GM18517 (cell line): ENCODE measurements around the gene MORN1.
"Not testable (repeated sequence)": the region's sequence is repeated elsewhere in the genome, so short reads cannot be mapped to it uniquely, and the experiment has no call there.

Experiments used
- ATAC-seq: cut with Tn5 transposase; IDR thresholded peaks from one replicate; pipeline ENCODE4 v1.9.1; 2021; ENCODE audit warnings: mild to moderate bottlenecking, moderate library complexity; ENCODE audit not compliant: unreplicated experiment

The MORN1 gene

DNA sequence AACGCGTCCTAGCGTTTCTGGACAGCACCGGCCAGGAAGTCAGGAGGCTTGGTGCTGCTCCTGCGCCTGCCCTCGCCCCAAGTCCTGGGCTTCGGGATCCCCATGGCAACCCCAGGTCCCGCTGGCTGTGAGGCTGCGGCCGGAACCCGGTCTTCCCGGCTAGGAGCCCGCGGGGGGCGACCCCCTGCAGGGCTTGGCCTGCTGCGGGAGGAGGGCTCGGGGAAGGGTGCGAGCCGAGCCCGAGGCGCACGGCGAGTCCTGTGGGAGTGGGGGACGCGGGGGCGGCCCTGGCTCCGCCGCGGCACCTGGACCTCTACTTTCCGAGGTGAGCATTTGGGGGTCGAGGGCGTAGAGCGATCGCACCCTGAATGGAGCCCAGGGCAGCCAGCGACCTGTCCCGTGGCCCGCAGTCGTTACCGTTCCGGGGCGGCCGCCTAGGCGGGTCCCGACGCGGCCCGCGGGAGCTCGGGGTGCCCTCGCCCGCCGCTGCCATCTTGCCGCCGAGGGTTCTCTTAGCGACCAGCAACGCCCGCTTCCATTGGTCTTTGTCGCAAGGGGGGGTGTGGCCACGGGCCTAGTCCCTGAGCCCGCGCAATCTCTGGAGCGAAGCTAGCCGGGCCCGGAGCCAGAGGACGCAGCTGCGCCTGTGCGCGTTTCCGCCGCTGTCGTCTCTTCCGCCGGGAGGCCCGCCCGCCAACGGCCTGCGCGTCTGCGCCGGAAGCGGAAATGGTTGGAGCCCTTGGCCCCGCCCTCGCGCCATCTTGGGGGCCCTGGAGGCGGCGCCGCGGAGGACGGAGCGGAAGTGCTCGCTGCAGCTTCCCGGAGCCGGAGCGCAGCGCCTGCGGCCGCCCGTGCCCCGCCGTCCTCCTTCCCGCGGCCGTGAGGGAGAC is at the start of gene MORN1, which contains the start of gene RER1:
Gene MORN1, minus strand, starts transcription at position 514 of the 890 bp plus-strand sequence. Its CDS starts 21 bp downstream, at position 493.
Gene RER1, plus strand, starts transcription at position 801 of the 890 bp plus-strand sequence. CDS start 3,950 bp downstream, outside the sequence.
- ATAC-seq, result peak; percentile 90

DNA sequence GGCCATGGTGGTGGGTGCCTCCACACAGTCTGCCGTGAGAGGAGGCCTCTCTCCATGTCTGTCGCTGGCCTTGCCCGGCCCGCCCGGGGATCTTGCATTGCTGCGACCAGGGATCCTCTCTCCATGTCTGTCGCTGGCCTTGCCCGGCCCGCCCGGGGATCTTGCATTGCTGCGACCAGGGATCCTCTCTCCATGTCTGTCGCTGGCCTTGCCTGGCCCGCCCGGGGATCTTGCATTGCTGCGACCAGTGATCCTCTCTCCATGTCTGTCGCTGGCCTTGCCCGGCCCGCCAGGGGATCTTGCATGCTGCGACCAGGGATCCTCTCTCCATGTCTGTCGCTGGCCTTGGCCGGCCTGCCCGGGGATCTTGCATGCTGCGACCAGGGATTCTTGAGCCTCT is 49.0 kb upstream of the MORN1 start:
- ATAC-seq, result not testable (repeated sequence)

DNA sequence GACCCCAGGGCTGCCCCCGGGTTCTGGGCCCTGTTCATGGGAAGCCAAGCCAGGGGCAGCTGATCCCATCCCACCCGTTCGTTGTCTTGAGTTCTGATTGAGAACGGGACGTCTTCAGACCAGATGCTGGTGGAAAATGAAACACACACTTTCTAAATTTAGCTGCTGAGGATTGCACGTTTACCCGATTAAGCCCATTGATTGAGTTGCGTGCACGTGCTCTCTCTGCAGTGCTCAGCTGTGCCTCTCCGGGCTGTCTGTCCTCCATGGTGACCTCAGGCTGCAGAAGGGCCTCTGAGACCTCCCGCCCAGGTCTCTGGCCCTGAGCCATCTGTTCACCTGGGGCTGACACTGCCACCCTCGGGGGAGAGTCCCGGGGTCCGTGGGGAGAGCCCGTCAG is 48.0 kb upstream of the MORN1 start:
- ATAC-seq, result no peak

DNA sequence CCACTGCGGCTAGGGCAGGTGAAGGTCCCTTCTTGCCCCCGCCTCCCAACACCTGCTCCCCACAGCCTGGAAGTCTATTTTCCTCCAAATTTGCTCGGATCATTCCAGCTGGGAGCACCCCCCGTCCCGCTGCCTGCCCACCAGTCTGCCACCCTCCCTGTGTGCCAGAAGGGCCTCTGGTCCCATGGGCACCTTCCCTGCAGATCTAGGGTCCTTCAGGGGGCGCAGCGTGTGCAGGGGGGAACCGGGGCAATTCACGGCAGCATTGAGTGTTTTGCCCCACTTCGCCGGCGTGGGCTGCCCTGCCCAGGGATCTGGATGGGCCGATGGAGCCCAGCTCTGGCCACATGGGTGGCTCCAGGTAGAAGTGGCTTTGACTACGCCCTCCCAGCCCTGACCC is 47.3 kb upstream of the MORN1 start:
- ATAC-seq, result no peak

DNA sequence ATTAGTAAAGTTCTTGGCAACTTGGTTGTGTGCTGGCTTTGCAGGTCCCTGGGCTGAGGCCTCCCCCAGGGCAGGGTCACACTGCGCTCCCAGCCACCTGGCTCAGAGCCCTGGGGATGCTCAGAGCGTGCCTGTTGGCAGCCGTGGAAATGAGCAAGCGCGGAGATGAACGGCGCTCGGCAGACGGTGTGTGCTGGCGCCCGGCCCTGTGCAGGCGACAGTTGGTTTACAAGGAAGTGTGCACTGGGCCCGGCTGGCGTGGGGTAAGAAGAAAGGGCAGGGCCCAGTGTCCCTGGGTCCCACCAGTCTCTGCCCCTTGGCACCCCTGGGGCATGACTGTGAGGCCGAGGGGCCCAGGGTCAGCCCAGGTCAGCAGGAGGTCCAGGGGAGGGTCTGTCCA is 46.7 kb upstream of the MORN1 start:
- no peak for ATAC-seq

DNA sequence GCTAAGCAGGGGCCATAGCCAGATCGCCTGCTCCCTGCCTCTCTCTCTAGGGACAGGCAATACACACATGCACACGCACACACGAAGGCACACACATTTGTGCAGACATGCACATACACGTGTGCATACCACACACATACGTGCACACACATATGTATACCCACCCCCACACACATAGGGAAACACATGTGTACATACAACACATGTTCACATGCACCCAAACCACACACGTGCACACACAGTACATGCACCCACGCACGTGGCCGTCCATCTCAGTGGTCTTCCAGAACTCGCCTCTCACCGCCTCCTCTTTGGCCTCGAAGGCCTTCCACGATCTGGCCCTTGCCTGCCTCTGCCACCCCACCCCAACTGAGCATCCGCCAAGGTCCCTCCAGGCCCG is 46.3 kb upstream of the MORN1 start:
- no peak for ATAC-seq

DNA sequence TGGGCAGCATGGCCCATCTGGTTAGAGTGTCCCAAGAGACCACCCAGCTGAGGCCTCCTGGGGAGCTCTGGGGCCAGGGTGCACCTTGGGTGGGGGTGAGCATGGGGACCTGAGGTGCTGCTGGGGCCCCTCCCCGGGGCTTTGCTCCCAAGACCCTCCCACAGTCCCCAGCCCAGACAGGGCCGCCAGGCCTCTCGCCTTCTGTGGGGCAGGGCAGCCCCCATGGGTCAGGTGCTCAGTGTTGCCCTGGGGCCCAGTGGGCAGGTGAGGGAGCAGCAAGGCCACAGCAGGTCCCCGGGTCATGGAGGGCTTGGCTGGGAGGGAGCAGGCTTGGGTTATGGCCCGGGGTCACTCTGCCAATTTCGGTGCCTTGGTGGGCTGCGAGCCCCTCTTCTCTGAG is 45.5 kb upstream of the MORN1 start:
- no peak for ATAC-seq

DNA sequence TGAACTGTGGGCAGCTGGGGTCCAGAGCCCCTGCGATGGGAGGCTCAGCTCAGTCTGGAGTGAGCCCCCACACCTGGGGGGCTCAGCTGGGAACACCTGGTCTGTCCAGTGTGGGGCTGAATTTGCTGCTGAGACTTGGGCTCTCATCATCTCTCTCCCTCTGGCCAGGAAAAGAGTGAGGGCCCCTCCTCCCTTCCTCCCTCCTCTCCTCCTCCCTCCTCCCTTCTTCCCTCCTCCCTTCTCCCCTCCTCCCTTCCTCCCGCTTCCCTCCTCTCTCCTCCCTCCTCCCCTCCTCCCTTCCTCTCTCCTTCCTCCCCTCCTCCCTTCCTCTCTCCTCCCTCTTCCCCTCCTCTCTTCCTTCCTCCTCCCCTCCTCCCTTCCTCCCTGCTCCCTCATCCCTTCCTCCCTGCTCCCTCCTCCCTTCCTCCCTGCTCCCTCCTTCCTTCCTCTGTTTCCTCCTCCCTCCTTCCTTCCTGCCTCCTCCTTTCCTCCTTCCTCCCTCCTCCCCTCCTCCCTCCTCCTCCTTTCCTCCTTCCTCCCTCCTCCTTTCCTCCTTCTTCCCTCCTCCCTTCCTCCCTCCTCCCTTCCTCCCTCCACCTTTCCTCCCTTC is 44.5 kb upstream of the MORN1 start:
- no peak for ATAC-seq

DNA sequence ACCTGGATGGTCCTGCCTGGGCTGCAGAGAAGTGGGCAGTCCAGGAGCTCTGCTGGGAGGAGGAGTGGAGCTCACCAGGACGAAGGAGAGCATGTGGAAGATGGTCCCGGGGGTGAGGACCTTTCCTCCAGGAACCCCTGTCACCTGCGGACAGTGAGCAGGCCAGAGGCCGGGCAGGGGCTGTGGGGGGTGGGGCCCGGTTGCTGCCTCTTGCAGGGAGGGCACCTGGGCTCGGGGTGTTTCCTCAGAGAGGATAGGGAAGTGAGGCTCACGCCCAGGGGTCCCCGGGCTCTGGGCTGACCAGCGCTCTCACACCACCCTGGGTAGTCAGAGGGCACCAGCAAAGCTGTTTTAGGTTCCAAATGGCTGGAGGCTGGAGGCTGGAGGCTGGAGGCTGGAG is 43.7 kb upstream of the MORN1 start:
- ATAC-seq, result no peak

DNA sequence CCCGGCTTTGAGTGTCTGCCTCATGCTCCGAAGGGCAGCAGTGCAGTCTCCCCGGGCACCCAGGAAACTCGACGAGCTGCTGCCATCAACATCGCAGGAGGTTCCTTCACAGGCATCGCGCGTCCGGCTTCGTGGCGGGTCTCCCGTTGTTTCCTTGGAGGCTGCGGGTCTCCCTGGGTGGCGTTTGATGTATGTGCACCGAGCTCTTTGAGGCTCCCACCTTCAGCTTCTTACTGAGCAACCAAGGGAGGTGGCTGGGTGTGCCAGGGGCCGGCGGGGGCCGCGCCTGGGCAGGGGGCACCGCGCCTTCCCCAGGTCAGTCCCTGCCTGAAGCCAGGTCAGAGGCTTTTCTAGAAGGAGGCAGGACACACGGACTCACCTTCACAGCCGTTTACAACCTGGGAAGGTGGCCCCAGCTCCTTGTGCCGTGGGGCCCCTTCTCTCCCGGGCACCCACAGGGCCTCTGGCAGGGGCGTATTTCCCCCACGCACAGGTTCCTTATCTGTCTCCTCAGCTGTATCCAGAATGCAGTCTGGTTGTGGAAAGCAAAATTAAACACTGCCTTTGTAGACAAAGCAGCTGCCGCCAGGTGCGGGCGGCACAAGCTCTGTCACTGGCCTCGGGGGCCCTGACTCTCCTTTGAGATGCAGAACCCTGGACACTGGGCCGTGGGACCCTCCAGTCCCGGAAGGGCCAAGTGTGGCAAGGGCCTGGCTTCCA is 42.7 kb upstream of the MORN1 start:
- no peak for ATAC-seq

DNA sequence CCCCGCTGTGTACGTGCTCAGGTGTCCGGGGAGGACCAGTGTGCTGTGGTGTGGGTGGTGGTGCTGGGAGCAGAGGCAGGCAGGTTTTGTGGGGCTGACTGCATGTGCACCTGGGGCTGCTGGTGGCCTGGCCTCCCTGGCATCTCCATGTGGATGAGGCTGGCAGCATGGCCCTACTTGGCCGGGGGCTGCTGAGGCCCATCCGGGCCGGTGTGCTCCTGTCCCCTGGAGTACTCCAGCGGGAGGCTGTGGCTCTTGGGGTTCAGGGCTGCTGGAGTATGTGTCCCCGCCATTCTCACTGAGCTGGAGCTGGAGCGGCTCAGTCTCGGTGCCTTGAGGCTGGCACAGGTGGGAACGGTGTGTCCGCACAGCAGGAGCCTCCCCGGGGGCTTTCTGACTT is 41.8 kb upstream of the MORN1 start:
- no peak for ATAC-seq

DNA sequence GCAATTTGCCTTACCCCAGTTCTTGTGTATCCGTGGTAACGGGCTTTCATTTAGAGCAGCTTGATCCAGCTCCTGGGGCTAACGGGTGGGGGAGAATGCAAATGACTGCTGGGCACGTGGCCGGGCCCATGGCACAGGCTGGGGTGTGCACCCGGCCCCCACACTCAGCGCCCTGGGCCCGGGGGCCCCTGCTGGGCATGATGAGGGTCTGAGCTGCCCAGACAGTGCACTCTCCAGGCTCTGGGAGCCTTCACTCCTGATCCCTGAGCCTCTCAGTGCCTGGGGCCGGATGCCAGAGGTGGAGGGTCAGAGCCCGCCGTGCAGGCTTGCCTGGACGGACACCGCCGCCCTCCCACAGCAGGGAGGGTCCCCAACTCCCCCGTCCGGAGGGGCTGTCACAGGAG is 41.1 kb upstream of the MORN1 start:
- no peak for ATAC-seq

DNA sequence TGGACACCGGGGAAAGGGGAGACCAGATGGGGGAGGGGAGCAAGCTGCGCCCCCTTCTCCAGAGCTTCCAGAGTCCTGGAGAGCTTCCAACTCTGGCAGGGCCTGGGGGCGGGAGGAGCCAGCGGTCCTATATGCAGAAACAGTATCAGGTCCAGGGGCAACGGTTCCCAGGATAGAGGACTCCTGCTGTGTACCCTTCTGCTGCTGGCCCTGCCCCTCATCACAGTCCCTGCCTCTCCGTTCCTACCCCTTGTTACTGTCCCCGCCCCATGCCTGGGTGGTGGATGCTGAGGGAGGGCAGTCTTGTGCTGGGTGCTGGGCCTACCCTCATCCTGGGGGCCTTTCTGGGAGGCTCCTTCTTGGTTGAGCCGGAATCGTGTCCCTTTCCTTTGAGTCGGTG is 40.2 kb upstream of the MORN1 start:
- ATAC-seq, result no peak

DNA sequence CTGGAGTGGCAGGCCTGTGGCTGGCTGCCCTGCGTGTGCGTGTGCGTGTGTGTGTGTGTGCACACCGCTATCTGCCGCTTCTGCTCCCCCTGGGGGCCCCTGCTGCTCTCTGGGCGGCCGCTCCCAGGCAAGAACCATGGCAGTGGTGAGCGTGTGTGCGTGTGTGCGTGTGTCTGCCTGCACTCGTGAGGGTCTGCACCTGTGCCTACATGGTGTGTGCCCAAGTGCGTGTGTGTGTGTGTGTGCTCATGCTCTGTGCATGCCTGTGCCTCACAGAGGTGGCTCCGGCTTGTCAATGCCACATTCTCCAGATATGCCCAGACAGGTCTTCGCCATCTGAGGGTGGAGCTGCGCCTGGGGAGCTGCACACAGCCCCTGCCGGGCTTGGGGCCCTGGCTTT is 39.7 kb upstream of the MORN1 start:
- ATAC-seq, result no peak

DNA sequence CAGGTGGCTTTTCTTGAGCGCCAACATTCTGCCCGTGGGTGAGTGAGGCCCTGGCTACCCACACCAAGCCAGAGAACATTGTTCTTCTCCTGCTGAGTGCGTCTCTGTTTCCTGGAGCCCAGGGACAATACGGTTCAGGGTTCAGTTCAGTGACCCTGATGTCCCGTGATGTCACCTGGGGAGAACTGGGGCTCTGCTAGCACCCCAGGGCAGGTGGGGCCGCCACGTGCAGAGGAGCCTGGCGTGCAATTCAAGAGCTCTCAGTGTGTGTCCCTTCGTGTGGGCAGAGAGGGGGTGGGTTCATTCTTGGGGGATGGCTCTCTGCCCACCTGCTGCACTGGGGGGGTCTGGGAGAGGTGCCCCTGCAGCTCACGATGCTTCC is 39.2 kb upstream of the MORN1 start:
- no peak for ATAC-seq

DNA sequence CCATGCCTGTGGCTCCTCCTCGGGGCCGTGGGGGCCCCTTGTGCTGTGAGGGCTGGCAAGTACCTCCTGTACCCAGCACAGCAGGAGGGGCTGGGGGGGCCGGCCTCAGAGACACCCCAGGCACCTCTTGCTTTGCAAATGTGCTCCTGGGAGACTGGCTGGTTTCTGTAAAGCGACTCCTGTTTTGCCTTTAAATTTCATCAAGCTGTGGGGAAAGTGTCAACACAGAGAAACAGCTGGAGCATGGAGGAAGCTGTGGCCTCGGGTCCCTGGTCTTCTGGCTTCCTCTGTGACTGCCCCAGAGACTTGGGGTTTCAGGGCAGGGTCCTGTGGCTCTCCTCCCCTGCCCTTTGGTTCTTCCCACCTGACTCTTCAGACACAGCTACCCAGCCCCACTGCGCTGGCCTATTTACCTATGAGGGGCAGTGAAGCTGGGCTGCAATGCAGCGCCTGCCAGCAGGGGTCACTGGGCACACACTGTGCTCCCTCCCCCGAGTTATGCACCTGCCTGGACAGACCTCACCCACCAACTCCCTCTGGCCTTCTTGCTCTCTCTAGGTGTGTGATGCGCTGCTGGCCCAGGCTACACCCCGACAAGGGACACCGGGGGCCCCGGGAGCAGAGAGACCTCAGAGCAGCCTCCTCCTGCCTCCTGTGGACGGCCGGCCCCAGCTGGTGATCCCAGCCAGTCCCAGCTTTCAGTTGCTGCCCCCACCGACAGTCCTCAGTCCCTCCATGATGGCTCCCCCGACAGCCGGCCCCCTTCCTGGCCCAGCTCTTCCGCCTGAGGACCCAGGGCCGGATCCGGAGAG is 38.6 kb upstream of the MORN1 start:
- no peak for ATAC-seq

DNA sequence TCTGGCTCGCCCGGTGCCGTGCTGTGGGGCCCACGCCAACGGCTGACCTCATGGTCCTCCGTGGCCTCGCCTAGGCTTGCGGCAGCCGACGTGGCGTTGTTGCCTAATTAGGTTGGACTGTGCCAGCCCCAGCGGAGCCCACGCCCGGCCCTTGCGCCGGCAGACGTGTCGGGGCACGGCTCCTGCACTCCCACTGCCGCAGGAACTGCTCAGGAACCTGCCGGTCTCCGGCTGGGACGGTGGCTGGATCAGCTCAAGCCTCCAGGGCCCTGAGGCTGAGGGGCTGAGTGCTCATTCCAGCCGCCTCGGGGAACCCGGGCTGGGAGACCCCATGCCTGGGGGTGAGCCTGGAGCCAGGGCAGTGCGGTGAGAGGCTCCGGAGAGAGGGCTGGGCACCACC is 37.1 kb upstream of the MORN1 start:
- no peak for ATAC-seq

DNA sequence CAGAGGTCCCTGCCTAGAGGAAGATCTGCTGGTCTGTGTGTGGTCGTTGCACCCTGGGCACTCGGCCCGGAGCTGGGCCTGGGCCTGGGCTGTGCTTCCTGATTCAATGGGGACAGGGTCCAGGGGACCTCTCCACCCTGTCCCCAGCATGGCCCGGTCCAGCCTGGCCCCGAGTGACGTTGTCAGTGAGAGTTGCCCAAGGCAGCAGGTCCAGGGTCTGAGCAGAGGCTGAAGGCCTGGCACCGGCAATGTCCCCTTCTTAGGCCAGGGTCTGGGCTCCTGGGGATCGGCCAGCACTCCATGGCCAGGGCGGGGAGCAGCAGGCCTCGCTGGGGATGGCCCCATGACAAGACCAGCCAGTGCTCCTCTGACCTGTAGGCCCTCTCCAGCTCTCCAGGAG is 36.6 kb upstream of the MORN1 start:
- no peak for ATAC-seq

DNA sequence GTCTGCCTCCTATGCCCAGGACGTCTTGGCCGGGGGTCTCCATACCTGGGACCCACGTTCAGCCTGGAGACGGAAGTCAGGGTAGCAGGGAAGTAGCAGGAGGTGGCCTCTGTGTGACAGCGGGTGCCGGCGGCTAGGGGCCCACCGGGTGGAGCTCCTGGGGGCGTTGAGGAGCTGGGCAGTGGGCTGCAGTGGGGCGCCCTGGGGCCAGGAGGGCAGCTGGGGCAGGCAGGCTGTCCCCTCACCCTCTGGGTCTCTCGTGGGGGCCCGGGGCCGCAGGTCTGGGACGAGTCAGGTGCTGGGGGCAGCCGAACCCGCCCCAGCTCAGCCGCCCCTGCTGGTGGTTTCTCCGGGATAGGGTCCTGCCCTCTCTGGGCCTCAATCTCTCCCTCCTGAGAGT is 35.7 kb upstream of the MORN1 start:
- ATAC-seq, result no peak

DNA sequence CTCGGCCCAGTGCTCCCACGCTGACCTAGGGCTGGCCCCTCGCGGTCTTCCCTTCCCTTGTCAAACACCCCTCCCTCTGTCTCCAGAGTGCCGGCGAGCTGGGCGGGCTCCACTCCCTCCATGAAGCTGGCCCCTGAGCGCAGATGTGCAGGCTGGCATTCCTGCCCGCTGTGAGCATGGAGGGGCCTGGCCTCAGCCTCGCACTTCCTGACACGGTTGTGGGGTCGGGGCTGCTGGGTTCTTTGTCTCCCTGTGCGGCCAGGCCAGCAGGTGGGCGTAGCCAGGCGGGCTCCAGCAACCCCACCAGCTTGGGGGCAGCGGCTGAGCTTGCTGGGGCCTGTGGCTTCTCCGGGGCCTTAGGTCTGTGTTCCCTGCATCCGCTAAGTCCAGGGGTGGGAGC is 35.2 kb upstream of the MORN1 start:
- ATAC-seq, result no peak

DNA sequence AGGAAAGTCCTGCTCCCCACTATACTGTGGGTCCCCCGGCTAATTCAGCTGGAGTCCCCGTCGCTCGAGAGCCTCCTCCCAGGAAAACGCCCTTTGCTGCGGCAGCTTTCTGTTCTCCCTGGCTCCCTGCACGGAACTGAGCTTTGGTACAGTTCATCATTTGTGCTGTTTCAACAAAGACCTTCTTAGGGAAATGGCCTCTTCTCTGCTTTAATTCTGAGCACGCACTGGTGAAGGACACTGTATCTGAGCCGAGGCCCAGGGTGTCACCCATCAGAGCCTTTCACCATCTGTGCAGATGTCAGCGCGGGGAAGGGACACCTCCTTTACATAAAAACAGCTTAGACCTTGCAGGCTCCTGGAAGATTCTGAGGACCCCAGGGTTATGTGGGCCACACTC is 34.5 kb upstream of the MORN1 start:
- ATAC-seq, result no peak
